ENCODE data around the gene STAT5B.

Gene STAT5B

DNA sequence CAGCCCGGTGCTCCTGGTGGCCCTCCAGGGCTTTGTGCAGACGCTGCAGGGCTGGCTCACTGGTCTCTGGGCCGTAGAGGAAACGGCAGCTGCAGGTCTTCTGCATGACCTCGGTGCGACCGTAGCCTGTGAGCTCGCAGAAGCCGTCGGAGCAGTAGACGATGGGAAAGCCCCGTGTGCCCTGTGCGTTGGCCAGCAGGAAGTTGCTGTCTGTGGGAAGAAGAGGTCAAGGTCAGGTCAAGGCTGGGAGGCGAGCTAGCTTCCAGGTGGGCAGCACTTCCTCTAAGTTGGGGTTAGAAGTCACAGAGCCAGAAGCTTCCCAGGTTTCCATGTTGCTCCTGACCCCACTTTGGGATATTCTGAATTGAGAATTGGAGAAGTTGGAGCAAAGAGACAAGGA is 97.4 kb downstream of the STAT5B start:
- no peak for DNase-seq

DNA sequence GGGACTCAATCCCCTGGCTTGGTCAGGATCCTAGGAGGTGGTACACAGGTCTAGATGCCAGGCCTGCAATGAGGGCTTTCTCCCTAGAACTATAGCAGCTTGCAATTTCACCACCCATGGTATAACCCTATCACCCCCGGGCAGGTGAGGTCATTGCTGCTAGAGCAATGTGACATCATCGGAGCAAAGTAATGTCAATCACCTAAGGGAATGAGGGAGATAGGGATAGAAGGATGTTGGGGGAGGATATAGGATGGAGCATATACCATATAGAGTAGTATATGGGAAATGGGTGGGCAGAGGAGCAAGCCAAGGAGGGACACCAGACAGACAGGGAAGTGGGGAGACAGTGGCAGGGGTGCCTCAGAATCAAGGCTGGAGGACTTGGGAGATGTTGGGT is 98.5 kb downstream of the STAT5B start:
- DNase-seq: no peak

DNA sequence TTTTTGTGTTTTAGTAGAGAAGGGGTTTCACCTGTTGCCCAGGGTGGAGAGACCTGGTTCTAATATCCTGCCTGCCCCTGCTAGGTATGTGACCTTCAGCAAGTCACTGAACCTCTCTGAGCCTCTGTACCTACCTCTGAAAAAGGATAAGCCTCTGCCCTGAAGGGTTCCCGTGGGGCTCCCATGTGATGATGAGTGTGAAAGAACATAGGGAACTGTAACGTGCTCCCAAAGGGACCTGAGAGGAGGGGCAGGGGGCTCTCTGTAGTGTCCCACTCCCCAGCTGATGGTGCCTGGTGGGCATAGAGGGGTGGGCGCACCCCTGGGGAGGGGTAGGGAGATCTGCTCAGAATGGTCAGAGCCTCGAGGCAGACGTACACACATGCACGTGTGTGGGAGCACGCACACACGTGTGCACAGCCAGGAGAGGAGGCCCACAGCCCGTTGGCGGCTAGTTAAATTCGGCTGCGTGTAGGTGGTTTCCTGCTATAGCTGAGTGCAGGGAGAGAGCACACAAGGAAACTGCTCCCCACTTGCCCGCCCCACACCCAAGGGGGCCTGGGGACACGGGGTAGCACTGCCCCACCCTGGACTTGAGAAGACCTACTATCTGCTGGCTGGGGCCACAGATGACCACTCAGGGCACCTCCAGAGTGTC is 101.9 kb downstream of the STAT5B start:
- no peak for DNase-seq

DNA sequence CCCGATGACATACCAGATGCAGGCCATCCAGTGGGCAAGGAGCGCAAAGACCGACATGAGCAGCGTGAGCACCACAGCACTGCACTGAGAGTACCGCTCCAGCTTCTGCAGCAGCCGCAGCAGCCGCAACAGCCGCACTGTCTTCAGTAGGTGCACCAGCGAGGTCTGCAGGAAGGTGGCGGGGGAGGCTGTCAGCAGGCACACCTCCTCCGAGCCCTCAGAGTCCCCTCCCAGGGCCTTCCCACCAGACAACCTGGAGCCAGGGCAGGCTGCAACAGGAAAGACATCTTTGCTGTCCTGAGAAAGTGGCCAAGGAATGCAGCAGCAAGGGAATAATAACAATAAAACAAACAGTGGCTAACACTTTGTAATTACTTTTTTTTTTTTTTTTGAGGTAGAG is 104.4 kb downstream of the STAT5B start:
- DNase-seq: no peak

DNA sequence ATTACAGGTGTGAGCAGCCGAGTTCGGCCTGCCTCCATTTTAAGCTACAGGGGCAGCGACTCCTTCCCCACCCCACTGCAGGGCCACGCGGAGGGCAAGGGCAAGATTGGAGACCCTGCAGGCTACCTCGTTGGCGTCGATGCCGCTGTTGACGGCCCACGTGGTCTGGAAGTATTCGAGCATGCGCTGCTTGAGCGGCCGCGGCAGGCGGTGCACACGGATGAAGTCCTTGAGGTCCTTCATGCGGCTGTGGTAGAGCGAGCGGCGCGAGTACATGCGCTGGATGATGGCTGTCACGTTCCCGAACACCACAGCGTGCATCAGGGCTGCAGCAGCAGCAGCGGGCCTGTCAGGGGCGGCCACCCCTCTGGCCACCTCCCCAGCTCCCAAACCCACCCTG is 106.8 kb downstream of the STAT5B start:
- no peak for DNase-seq

DNA sequence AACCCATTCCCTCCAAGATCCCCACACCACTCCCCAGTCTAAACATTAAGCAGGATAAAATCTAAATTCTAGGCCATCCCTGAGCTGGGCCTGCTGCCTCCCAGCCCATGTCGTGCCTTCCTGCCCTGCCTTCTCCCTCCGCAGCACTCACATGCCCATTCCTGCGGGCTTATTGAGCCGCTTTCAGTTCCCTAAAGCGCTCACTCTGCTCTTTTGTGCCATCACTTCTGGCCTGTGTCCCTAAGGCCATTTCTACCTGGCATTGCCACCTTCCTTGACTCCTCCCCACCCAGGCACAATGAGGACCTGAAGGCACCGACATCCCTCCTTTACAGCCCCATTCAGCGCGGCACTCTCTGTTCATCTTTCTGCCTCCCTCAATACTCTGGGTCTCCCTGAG is 108.4 kb downstream of the STAT5B start:
- no peak for DNase-seq

DNA sequence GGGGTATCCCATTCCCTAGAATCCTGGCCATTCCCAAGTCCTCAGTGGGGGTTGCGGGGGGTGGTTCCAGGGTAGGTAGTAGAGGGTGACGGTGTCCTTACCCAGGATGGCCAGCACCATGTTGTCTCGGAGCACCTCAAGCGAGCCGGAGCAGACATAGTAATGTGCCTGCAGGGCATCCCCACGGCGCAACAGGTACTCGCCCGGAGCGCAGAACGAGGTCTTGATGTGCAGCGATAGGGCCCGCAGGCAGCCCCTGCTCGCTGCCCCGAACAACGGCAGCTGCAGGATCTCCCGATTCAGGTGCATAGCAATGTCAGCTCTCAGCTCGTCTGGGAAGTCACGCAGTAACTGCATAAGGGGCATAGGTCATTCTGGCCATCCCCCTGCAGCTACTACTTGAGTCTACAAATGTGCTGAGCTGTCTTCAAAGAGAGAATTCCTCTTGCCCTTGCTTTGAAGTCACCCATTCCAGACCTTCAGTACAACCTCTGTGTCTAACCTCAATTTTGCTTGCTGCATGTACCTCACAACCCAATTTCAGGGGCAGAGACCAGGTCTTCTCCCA is 109.9 kb downstream of the STAT5B start:
- DNase-seq: no peak

DNA sequence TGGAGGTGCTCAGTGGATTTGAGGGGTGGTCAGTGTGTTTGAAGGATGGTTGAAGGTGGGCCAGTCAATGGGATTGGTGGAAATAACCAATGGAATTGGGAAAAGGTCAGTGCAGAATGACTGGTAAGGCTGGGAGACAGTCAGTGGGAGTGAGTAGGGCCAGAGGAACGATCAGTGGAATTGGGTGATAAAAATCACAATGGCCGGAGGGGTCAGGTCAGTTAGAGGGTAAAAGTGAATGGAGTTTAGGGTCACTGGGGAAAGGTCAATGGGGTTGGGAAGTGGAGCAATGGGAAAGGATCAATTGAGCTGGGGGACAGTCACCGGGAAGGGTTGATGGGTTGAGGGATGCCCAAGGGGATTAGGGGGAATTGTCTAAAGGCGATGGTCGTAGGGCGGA is 110.4 kb downstream of the STAT5B start:
- no peak for DNase-seq

DNA sequence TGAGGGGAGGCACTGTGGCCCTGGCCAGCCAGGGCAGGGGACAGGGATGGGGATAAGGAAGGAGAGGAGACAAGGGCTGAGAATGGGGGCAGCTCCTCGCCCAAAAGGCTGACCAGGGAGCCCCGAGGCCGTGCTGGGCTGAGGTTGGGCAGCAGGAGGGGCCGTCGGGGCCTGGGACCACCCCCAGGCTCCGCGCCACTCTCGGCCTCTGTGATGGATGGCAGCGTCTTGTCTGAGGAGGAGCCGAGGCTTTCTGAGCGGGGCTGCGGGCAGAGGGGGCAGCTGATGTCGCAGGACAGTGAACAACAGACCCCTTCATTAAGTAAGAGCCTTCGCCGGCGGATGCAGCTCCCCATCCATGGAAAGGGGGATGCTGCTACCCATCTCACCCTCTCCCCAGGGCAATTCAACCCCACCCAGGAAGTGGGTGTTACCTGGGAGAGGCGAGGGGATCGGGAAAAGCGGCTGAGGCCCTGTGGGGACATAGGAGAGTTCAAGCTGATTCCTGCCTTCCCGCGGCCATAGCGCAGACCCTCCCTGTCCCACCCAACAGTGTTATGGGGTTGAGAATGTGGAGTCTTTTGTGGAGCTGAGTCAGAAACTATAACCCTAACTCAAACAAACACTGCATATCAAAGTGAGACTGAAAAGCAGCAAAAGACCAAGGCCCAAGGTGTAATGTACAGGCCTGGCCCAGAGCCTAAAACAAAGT is 112.3 kb downstream of the STAT5B start:
- DNase-seq: no peak

DNA sequence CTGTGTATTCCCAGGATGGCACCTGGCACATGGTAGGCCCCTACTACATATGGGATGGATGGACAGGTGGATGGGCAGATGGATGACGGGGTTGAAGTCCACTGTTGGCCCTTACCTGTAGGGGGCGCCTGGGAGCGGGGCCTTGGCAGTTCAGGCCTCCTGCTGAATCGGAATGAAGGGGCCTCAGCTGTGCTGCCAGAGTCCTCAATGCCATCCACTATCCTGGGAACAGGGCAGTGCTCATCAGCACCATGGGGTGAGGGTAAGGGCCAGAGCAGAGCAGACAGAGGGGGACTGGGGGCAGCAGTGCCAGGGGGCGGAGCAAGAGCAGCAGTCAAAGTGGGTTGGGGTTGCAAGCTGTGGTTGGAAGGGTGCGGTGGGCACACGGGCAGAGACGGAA is 113.1 kb downstream of the STAT5B start:
- no peak for DNase-seq

DNA sequence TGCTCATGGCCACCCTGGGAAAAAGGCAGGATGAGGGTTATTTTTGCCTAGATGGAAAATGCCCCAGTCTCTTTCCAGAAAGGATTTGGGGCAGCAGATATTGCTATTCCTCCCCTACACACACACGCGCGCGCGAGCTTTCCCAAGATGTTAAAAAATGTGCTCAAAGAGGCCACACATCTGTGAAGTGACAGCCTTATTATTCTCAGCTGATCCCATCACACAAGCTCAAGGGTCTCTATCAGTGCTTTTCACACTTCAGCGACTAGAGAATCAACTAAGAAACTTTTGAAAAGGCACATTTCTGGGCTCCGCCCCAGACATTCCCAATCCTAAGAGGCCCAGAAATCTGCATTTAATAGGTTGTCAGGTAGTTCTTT is 115.7 kb downstream of the STAT5B start:
- DNase-seq: no peak

DNA sequence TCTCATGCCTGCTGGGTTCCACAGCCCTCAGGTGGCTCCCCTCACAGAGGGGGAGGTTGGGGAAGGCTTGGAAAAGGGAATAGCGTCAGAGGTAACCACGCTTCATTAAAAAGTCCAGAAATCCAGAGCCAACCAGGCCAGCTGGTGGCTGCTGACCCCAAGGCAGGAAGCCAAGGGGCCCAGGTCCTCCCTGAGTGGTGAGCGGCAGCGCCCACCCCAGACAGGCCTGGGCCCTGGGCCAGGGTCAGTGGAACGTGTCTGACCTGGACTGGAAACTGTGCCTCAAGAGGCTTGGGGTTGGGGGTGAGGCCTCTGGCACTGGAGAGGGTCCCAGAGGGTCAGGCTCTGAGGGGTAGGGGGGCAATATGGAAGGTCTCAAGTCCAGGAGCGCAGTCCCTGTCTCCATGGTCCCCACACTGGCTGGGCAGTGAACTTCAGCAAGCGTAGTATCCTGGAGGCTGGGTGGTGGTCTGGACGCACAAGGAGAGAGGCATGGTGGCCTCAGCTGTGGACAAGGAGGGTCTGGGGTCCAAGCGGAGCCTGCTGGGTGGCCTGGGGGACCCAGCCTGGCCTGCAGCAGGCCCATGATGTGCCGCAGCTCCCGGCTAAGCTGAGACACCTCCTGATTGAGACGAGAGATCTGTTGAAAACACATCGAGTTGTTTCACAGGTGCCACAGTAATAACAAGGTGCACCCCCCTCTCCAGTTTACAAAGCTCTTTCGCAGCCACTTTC is 116.2 kb downstream of the STAT5B start:
- no peak for DNase-seq

DNA sequence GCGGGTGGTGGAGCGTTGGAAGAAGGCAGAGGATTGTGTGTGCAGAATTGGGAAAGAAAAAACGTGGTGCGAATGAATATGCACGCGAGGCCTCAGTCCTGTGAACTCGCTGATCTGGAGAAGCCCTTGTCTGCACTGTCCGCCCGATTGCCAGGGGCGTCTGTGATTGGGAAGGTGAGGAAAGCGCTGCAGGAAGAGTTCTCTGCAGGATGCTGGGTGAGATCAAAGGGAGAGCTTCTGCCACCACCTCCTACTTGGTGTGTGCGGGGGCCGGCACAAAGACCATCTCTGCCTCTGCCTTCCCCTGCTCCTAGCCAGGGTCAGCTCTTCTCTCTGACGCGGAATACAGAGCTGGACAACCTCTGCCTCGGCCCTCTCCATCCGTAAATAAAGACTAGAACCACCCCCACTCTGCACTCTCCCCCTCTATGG is 120.6 kb downstream of the STAT5B start:
- no peak for DNase-seq

DNA sequence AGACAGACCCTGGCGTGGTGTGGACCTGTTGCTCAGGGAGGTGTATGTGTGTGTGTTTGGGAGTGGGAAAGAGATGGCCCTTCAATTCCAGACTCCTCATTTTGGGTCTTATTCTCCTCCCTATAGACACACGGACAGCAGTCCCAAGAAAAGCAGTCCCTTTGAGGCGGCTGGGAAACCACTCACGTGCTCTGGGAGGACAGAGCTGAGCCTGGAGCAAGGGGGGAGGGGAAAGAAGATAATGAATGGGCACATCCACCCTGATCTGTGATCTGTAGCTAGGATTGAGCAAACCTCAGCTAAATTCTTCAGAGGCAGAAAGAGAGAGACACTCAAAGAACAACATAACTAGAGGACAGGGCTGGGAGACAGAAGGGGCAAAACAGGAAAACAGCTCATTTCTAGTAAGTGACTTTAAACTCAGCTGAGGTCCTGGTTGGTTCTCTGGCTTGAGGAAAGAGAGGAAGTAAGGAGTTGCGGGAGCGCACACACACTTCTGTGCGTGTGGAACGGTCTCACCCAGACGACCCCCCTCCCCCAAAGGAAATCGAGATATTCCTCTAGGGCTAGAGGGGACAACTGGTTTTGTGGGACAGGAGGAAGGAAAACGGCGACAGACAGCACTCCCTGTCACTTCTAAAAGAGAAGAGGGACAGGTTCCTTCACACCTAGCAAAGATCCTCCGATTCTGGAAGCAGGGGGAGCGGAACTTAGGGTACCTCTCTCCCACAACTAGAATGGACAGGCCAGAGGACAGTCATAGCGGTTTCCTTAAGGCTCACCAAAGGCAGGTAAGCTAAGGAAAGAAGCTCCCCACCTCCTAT is 122.1 kb downstream of the STAT5B start:
- DNase-seq: no peak
